Measurements from ENCODE around the gene ABCD1.

ABCD1 gene

DNA sequence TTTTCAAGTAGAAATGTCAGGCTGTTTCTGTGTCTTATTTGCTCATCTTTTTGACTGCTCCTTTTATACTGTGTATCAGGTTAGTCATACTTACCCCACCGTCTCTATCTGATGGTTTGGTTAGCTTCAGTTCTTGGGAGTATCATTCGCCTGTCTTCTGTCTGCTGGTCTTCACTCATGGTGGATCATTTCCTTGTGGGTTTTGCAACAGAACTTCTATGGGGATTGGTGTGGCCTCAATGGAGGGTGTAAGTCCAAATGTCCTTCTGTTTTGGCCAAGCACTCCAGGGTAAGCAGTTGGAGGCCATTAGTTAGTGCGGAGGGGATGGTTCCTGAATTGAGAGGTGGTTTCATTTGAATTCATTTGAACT is 7.2 kb downstream of the ABCD1 start:
- TF ChIP-seq, protein P1, sequence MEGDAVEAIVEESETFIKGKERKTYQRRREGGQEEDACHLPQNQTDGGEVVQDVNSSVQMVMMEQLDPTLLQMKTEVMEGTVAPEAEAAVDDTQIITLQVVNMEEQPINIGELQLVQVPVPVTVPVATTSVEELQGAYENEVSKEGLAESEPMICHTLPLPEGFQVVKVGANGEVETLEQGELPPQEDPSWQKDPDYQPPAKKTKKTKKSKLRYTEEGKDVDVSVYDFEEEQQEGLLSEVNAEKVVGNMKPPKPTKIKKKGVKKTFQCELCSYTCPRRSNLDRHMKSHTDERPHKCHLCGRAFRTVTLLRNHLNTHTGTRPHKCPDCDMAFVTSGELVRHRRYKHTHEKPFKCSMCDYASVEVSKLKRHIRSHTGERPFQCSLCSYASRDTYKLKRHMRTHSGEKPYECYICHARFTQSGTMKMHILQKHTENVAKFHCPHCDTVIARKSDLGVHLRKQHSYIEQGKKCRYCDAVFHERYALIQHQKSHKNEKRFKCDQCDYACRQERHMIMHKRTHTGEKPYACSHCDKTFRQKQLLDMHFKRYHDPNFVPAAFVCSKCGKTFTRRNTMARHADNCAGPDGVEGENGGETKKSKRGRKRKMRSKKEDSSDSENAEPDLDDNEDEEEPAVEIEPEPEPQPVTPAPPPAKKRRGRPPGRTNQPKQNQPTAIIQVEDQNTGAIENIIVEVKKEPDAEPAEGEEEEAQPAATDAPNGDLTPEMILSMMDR (IDR thresholded peaks at IDR 0.05; ENCODE audit: extremely low read depth, missing control alignments), result no peak

DNA sequence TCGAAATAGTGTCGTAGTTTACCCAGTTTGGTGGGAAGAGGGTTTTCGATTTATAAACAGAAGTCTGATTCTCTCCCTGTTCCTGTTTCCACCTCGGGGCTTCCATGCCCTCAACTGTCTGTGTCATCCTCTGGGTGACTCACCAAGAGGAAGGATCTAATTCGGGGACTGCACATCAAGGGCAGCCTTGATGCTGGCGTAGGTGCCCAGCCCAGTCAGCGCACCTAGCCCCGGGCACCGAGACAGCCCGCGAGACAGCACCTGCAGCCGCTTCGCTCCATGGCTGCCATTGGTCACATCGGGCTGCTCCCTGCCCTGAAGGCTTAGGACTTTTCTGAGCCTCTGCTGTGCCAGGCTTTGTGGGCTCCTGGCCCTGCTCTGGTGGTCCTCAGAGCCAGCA is 7.7 kb downstream of the ABCD1 start:
- TF ChIP-seq, protein P1 (IDR thresholded peaks at IDR 0.05; ENCODE audit: extremely low read depth, missing control alignments), result no peak
- no peak for DNase-seq (ENCODE audit: low spot score)

More for the DNA sequence above, 7.2 kb downstream of the ABCD1 start:
- no peak for DNase-seq (ENCODE audit: low spot score)

DNA sequence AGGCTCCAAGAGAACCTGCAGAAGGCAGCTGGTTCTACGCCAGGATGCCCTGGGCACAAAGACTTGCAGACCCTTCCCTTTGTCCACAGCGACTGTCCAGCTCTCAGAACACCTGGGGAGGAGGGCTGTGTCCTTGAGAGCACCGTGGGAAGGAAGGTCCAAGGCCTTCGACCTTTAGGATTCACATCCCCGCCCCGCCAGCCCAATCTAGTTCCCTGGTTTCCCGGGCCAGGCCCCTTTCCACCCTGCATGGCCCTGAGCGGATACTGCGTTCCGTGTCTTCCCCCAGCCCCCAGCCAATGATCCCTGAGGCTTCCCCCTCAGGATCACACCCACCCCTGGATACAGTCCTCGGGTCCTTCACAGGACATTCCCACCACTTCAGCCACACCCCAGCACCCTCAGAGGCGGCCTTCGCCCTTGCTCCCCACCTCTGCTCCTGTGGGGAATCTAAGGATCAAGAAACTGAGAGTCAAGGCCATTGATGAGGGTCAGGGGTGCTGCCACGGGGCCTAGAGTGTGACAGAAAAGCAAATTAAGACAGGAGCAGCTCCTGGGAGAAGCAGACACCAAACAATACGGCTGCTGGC is 9.1 kb downstream of the ABCD1 start:
- TF ChIP-seq, protein P1 (IDR thresholded peaks at IDR 0.05; ENCODE audit: extremely low read depth, missing control alignments), result no peak
- no peak for DNase-seq (ENCODE audit: low spot score)

DNA sequence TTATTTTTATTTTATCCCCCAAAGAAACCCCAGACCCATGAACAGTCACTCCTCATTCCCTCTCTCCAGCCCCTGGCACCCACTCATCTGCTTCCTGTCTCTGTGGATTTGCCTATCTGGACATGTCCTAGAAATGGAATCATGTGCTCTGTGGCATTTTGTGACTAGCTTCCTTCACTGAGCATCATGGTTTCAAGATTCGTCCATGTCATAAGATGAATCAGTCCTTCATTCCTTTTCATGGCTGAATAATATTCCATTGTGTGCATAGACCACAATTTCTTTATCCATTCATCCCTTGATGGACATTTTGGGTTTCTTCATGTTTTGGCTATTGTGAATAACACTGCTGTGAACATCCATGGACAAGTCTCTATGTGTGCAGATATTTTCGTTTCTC is 10.2 kb downstream of the ABCD1 start:
- no peak for DNase-seq (ENCODE audit: low spot score)
- TF ChIP-seq, protein P1 (IDR thresholded peaks at IDR 0.05; ENCODE audit: extremely low read depth, missing control alignments), result no peak

DNA sequence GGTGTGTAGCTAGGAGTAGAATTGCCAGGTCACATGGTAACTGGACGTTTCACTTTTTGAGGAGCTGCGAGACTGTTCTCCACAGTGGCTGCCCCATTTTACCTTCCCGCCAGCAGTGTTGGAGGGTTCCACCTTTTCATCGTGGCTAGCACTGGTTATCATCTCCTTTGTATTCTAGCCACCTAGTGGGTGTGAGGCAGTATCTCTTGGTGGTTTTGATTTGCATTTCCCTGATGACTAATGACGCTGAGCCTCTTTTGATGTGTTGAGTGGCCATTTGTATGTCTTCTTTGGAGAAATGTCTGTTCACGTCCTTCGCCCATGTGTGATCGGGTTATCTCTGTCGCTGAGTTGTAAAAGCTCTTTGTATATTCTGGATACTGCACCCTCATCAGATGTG is 10.6 kb downstream of the ABCD1 start:
- TF ChIP-seq, protein P1 (IDR thresholded peaks at IDR 0.05; ENCODE audit: extremely low read depth, missing control alignments), result no peak
- DNase-seq (ENCODE audit: low spot score), result no peak

DNA sequence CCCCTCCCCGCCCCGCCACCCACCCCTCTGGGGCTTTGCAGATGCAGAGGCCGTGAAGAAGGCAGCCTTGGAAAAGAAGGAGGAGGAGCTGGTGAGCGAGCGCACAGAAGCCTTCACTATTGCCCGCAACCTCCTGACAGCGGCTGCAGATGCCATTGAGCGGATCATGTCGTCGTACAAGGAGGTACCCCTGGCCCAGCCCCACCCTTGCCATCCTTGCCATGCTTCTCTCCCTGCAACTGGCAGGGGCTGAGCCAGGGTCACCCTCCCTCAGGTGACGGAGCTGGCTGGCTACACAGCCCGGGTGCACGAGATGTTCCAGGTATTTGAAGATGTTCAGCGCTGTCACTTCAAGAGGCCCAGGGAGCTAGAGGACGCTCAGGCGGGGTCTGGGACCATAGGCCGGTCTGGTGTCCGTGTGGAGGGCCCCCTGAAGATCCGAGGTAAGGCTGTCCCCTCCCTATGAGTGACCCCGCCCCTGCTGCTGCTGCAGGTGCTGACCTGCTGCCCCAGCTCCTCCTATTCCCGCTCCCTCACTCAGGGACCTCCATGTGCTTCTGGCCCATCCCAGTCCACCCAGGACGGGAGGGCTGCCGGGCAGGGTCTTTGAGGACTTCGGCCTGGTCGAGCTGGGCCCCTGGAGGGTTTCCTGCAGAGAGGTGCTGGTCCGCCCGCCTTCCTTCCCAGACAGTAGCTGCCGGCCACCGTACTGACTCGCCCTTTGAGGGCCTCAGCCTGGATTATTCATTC is 11.6 kb downstream of the ABCD1 start:
- no peak for DNase-seq (ENCODE audit: low spot score)
- TF ChIP-seq, protein P1 (IDR thresholded peaks at IDR 0.05; ENCODE audit: extremely low read depth, missing control alignments), result no peak

DNA sequence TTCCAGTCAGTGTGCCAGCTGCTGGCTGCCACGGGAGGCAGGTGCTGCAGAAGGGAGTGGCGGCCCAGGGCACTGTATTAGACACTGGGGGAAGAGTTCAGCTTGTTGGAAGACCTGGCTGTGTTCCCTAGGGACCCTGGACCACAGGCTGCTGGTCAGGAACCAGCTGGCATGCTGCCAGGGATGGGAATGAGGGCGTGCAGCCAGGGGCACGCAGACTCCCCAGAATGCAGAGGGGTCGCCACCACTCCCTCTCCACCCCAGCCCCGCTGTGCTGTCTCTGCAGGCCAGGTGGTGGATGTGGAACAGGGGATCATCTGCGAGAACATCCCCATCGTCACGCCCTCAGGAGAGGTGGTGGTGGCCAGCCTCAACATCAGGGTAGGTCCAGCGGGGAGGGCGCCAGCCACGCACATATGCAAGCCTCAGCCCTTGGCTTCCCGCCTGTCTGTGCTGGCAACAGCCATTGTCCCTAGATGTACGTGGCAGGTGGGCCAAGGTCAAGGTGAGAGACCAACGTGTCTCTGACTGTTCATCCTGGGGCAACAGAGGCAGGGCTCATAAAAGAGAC is 12.3 kb downstream of the ABCD1 start:
- no peak for DNase-seq (ENCODE audit: low spot score)
- TF ChIP-seq, protein P1 (IDR thresholded peaks at IDR 0.05; ENCODE audit: extremely low read depth, missing control alignments), result no peak
